GM19395 (cell line): ENCODE results near the gene ATAD3A.
"Not testable (repeated sequence)": the region's sequence is repeated elsewhere in the genome, so short reads cannot be mapped to it uniquely, and the experiment has no call there.

Experiments used
- ATAC-seq: cut with Tn5 transposase; IDR thresholded peaks from one replicate; pipeline ENCODE4 v1.9.1; 2021; ENCODE audit warnings: mild to moderate bottlenecking, moderate library complexity; ENCODE audit not compliant: unreplicated experiment

ATAD3A gene

DNA sequence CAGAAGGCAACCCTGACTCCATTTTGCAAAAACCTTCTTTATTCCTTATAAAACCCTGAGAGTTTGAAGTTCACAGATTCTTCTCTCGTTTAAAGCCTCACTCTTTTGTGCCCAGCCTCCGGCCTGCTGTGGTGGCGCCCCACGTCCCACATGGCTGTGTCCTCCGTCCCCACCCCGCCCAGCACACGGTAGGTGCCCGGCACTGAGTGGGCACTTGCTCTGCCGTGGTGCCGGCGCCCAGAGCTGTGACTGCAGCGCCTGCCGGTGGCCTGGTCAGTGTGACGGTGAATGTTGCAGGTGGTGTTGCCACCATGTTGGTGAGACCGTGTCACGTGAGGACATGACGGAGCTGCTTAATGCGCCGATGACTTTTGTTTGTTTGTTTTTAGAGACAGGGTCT lies 9.4 kb downstream of the ATAD3A start:
- ATAC-seq, result no peak

DNA sequence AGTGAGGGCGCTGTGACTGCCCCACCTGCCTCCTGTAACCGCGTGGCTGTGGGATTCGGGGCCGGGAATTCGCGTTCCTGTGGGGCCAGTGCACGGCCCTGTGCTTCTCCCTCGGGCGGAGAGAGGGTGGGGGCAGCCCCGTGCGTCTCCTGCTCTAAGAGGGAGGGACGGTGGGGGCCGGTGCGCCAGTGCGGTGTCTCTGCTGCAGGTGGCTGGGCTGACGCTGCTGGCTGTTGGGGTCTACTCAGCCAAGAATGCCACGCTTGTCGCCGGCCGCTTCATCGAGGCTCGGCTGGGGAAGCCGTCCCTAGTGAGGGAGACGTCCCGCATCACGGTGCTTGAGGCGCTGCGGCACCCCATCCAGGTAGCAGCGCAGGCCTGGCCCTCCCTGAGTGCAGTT lies 10.6 kb downstream of the ATAD3A start:
- not testable (repeated sequence) for ATAC-seq

DNA sequence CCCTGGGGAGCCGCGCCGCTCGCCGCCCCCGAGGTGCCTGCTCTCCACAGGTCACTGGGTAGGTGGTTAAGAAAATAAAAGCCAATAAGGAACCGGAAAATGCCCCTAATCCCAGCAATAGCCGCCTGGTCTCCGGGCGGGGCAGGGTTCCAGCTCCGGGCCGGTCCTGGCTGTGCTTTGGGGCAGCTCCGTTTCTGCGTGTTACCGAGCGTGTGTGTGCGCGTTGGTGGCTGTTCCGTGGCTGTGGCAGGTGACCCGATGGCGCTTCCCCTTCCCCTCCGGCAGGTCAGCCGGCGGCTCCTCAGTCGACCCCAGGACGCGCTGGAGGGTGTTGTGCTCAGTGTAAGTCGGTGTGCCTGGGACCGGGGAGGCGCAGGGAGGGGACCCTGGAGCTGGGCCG lies 11.3 kb downstream of the ATAD3A start:
- not testable (repeated sequence) for ATAC-seq

DNA sequence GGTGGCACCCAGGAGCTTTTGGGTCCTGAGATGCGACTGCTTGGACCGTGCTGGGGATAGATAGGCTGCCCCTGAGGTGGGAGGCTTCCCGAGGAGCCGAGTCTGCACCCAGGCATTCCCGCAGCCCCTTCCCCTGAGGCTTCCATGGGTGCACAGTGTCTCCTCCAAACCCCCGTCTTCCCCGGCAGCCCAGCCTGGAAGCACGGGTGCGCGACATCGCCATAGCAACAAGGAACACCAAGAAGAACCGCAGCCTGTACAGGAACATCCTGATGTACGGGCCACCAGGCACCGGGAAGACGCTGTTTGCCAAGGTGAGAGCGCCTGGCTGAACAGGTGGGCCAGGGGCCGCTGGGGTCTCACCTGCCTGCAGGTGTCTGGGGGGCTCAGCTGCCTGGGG lies 11.7 kb downstream of the ATAD3A start:
- ATAC-seq, result not testable (repeated sequence)

DNA sequence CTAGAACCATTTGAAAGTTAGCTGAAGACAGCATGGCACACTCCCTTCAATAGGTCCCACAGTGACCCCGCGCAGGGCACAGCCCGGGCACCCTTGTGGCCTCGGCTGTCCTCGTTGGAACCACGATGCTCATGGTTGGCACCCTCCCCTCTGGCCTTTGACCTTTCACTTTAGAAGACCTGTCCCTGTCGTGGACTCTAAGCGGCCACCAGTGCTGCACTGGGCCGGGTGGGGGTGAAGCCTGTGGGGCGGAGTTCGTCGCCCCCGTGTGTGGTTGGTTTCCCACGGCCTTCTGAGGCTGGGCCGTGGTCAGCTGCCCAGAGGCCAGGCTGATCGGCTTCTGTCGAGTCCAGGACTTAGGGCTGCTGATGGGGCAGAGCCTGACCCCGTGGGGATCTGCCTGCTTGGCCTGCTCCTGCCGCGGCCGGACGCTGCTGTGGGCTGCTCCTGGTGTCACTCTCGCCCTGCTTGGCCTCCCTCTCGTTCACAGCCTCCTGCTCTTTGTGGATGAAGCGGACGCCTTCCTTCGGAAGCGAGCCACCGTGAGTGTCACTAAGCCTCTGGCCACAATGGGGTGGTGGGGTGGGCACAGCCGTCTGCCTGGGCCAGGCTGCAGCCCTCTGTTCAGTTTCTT lies 12.9 kb downstream of the ATAD3A start:
- not testable (repeated sequence) for ATAC-seq

DNA sequence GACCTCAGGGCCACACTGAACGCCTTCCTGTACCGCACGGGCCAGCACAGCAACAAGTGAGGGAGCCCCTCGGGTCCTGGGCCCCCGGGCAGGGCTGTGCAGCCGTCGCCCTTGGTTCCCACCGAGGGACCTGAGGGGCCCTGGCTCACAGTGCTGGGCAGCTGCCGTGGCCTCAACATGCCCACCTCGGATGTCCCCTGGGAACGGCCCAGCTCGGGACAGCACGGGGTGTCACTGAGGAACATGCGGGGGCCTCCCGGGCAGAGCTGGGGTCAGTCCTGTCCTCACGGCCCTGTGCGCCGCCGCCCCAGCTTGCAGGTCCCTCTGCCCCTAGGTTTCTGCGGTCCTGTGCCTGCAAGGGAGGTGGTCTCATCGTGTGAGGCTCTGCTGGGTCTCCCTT lies 14.5 kb downstream of the ATAD3A start:
- not testable (repeated sequence) for ATAC-seq

DNA sequence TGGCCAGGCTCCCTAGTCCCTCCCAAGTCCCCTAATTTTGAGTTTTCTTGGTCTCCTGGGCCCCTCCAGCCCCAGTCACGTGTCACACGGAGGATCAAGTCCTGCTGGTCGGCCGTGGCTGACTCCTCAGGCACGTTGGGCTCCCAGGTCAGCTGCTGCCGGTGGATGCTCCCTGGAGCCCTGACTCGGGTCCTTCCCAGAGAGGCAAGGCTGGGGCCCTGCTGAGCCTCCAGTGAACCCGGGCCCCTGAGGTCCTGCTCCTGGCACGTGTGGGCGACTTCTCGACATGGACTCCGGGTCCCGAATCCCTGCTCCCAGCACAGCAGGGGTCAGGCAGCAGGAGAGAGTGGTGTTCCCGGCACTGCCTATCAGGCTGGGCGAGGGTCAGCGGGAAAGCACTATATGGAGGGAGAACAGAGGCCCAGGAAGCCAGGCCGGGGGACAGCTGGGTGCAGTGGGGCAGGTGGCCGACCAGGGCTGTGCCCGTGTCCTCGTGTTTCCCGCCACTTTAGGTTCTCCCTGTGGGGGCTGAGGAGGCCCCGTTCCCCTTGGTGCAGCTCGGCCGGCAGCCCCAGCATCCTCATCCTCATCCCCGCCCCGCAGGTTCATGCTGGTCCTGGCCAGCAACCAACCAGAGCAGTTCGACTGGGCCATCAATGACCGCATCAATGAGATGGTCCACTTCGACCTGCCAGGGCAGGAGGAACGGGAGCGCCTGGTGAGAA lies 15.3 kb downstream of the ATAD3A start:
- no peak for ATAC-seq

DNA sequence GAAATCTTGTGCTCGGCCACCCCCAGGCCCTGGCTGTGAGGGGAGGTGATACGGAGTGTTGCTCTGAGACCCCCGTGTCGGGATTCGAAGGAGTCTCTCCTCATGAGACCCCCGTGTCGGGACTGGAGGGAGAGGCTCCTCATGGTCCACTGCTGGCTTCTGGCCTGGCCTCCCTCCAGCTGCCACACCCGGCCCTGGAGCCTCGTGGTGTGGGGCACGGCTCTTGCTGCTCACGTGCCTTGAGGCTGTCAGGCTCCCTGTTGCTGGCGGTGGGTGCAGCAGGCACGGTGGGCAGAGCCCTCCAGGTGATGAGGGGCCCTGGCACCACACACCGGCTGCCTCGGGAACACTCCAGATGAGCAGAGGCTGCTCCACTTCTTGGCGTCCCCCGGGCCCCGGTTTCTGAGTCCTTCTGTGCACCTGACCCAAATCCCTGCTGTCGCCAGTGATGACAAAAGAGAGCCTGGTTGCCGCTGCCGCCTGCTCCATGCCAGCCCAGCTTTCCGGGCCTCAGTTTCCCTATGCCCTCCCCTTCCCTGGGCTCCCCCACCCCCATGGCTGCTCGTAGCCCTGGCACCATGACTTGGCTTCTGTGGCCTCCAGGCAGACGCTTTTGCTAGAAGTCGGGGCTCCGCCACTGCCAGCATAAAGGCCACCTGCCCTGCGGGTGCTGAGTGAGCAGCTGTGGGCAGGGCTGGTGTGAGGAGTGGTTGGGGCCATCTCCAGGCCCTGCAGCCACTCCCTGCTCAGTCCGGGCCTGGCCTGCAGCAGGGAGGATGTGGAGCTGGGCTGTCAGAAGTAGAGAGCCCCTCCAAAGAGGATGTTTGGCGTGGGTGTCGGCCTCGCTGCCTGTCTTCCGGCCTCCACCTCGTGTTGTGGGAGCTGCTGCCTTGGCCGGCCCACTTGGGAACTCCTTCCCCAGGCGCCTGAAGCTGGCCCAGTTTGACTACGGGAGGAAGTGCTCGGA lies 16.6 kb downstream of the ATAD3A start:
- ATAC-seq, result no peak

DNA sequence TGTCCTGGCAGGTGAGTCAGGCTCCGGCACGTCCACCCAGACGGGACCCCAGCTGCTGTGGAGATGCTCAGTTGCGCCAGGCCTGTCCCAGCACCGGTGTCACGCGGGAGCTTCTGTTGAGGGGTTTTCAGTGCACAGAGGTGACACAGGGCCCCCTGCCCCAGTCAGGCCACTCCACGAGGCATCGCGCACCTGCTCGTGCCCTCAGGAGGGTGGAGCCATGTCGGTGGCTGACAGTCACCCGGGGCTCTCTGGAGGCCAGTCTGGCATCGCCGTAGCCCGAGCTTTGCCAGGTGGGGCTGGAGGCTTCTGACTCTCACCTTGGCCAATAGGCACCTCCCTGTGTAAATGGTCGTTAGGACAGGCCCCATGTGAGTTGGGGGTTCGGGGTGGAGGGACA lies 17.4 kb downstream of the ATAD3A start:
- ATAC-seq, result no peak

DNA sequence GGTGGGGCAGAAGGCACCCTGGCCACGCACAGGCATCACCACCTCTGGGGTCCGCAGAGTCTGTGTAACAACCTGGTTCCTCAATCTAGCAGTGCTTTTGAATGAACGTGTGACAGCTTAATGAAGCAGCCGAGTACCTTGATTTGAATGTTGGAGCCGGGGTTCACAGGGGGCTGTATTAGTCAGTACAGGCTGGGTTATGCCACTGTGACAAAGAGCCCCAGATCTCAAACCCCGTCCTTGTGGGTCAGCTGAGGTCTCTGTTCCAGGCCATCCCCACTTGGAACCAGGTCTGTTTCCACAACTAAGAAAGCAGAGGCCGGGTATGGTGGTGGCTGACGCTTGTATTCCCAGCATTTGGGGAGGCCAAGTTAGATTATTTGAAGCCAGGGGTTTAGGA lies 18.0 kb downstream of the ATAD3A start:
- ATAC-seq, result no peak

DNA sequence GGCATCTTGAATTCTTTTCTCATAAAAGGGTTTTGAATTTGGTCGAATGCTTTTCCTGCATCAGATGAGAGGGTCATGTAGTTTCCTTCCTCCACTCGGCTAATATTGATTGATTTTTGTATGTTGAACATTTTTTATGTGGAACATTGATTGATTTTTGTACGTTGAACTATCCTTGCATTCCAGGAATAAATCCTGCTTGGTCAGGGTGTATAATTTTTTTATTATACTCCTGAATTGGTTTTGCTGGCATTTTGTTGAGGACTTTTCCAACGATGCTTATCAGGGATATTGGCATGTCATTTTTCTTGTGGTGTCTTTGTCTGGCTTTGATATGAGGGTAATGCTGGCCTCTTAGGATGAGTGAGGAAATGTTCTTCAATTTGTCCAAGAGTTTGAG lies 20.0 kb downstream of the ATAD3A start:
- ATAC-seq, result no peak

DNA sequence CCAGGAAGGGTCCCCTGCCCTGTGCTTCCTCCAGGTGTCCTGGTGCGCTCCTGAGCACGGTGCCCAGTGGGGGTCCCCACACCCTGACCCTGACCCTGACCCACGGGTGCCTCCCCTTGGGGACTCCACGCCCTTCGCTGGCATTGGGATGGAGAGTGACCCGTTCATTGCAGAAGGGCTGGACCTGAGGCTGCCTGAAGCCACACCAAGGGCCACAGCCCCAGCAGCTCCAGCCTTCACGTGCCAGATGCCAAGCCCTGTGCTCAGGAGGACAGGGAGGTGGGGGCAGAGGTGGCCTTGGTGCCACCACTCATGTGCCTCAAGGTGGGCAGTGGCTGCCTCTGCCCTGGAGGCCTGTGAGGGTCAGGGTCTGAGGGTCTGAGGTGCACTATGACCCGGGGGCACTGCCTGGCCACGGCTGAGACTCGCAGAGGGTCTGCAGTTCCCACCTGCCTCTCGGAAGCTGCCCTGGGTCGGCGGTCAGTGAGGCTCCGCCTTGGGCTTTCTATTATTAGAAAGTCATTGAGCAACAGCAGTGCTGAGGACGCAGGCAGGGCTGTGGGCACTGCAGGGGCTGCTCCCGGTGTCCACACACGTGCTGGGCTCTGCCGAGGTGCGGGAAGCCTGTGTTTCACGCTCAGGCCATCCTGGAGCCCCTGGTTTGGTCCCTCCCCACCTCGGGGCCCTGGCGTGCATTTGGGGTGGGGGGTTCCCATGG lies 21.4 kb downstream of the ATAD3A start:
- ATAC-seq, result not testable (repeated sequence)

DNA sequence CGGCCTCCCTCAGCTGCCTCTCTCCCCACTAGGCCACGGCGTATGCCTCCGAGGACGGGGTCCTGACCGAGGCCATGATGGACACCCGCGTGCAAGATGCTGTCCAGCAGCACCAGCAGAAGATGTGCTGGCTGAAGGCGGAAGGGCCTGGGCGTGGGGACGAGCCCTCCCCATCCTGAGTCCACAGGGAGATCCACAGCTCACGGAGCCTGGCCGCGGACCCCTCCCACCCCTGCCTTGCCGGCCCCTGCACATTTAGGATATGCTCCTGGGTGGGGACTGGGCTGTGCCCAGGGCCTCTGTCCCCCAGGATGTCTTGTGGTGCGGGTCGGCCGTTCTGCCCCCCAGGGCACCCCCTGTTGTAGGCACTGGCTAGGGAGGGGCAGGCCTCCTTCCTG lies 21.9 kb downstream of the ATAD3A start:
- not testable (repeated sequence) for ATAC-seq

DNA sequence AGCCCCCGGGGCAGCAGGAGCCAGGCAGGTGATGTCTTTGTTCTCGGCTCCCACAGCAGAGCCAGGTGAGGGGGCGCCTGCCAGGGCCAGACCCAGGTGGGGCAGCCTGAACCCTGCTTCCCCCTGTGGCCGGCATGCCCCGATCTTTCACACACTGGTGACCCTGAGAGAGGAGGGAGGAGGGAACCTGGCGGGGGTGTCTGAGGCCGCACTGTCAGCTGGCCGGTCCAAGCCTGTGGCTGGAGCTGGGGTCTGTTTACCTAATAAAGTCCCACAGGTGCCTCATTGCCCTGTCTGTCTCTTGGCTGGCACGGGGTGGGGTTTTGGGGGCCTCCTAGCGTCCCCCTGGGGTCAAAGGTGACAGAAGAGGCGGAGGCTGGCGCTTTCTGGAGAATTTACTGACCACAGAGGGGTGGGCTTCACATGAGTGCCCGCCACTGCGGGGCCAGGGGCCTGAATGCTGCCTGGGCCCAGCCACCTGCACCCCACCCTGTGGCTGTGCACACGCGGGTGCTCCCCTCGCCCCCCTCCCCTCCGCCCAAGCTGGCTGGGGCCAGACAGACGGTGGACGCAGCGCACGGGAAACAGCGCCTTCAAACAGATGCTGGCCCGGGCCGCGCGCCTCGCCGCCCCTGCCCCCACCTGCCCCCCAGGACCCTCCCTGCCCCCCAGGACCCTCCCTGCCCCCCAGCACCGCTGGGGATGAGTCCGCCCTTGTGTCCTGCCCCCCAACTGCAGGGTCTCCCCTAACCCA lies 22.6 kb downstream of the ATAD3A start:
- ATAC-seq, result no peak

DNA sequence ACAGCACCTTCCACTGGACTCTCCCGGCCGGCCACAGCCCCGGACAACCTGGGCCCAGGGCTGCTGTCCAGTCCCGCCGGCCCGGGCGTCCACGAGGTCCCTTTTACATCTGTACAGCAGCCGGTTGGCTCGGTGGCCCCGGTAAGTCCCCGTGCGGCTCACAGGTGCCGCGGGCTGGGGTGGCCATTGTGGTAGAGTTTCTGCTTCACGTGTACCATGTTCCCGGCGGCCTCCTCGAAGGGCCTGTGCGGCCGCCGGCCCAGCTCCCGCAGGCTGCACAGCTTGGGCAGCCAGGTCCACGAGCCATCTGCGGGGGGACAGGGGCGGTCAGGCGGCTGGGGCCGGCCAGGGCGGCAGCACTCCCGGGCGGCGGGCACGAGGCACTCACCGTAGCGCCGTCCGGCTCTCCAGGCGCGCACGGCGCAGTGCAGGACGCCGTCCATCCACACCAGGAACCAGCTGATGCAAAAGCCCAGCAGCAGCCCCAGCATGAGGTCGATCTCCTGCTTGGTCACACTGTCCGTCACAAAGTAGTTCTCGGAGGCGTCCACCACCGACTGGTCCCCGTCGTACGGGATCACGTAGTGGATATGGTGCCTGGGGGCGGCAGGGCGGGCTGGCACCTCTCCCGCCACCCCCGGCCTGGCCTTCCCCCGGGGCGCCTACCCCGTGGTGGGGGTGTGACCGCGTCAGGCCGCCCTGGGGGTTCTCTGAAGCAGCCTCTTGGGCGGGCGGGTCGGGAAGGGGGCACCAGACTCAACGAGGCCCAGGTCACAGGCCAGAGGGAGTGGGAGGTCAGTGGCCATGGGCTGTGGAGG lies 23.4 kb downstream of the ATAD3A start:
- ATAC-seq, result no peak

DNA sequence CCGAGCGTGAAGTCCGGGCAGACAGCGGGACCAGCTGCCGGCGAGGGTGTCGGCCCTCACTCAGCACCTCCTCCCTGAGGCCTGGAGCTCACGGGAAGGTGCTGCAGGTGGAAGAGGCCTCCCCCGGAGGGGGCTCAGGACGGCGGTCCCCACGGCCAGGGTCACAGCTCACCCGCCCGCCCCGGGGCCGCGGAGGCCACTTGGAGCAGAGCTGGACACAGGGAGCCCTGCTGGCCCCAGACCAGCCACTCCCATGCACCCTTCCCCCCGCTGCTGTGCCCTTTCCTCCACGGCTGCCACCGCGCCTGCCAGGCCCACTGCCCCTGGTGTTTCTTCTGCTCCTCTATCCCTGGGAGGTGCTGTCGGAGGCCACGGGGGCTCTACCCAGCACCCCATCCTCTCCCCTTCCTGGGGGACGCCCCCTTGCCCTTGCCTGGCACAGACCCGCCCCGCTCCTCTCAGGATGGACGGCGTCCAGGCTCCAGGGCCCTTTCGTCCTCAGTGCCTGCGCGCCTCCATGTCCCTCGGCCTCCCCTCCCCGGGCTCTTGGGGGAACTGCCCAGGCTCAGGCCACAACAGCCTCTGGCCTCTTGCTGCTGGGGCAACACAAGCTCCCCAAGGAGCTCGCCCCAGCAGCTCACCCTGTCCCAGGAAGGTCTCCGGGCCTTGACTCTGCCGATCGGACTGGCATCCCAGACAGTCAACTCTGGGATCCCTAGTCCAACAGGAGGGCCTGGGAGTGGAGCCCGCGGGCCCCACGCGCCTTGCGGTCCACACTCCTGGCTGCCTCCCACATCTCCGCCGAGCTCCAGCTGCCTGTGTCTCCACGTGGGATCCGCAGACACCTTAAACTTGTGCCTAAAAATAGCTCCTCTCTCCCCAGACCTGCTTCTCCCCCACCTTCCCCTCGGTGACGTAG lies 24.3 kb downstream of the ATAD3A start:
- no peak for ATAC-seq

DNA sequence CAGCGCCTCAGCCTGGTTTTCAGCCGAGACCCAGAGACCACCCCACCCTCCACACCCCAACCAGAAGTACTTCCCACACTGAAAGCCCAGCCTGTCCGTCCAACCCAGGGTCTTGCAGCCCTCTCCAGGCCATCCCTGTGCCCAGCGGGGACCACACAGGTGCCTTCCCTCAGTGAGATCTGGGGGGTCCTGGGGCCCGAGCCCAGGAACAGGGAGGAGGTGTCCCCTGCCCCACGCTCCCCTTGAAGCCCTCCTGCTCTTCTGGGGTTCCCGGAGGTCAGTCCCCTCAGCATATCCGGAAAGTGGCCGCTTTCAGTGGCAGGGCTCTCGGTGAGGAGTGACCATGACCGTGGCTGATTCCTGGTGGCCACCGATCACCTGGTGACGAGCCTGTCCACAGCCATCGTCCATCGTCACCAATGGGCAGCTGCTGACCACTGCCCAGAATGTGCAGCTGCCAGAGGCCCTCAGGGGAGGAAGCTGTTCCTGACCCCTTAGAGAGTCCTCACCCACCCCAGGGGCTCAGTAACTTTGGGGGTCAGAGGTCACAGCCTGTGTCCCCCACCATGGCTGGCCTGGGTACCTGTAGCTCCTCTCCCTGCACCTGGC lies 25.1 kb downstream of the ATAD3A start:
- ATAC-seq, result no peak
